HEK293T (cell line): ENCODE measurements around the gene SINHCAF.

Source experiments
- ARNT ChIP-seq: fragments of 450-650 bp; IDR thresholded peaks from 2 replicates; pipeline ENCODE4 v1.6.1; 2017; ENCODE audit warnings: mild to moderate bottlenecking
- BHLHE40 ChIP-seq: fragments of 450-650 bp; IDR thresholded peaks from 2 replicates; pipeline ENCODE4 v1.6.1; 2016; ENCODE audit warnings: mild to moderate bottlenecking, moderate library complexity, borderline replicate concordance
- ELF4 ChIP-seq: fragments of 450-650 bp; IDR thresholded peaks from 2 replicates; pipeline ENCODE4 v1.6.1; 2017; ENCODE audit warnings: antibody characterized with exemption
- FOXA1 ChIP-seq: fragments of 450-650 bp; IDR thresholded peaks from 2 replicates; pipeline ENCODE4 v1.6.1; 2016; ENCODE audit warnings: mild to moderate bottlenecking
- FOXK2 ChIP-seq: fragments of 450-650 bp; IDR thresholded peaks from 2 replicates; pipeline ENCODE4 v1.6.1; 2016; ENCODE audit warnings: mild to moderate bottlenecking
- FOXM1 ChIP-seq: fragments of 450-650 bp; IDR thresholded peaks from 2 replicates; pipeline ENCODE4 v1.6.1; 2017; ENCODE audit warnings: mild to moderate bottlenecking, borderline replicate concordance
- HDGF ChIP-seq: fragments of 450-650 bp; IDR thresholded peaks from 2 replicates; pipeline ENCODE4 v1.6.1; 2017; ENCODE audit warnings: antibody characterized with exemption, borderline replicate concordance
- L3MBTL2 ChIP-seq: fragments of 450-650 bp; conservative IDR thresholded peaks from 2 replicates; pipeline ENCODE4 v1.6.1; 2016; ENCODE audit warnings: mild to moderate bottlenecking
- LEF1 ChIP-seq: fragments of 450-650 bp; IDR thresholded peaks from 2 replicates; pipeline ENCODE4 v1.6.1; 2017; ENCODE audit warnings: mild to moderate bottlenecking, borderline replicate concordance
- NFRKB ChIP-seq: fragments of 450-650 bp; IDR thresholded peaks from 2 replicates; pipeline ENCODE4 v1.6.1; 2016; ENCODE audit warnings: mild to moderate bottlenecking, moderate library complexity
- PKNOX1 ChIP-seq: fragments of 450-650 bp; IDR thresholded peaks from 2 replicates; pipeline ENCODE4 v1.6.1; 2016
- SP1 ChIP-seq: fragments of 450-650 bp; IDR thresholded peaks from 2 replicates; pipeline ENCODE4 v1.6.1; 2017
- SUZ12 ChIP-seq: fragments of 450-650 bp; IDR thresholded peaks from 2 replicates; pipeline ENCODE4 v1.6.1; 2016; ENCODE audit warnings: mild to moderate bottlenecking
- TARDBP ChIP-seq: fragments of 450-650 bp; IDR thresholded peaks from 2 replicates; pipeline ENCODE4 v1.6.1; 2016

GRCh38 chr12:31326736-31327659 lies 1.0 kb upstream of the SINHCAF start:
- TF ChIP-seq SP1, result no peak
- TF ChIP-seq SUZ12, result no peak
- no peak for TF ChIP-seq FOXM1
- TF ChIP-seq LEF1, result no peak
- no peak for TF ChIP-seq FOXA1
- no peak for TF ChIP-seq ARNT
- no peak for TF ChIP-seq ELF4
- no peak for TF ChIP-seq FOXK2
- TF ChIP-seq PKNOX1, result peak; percentile 44
- TF ChIP-seq TARDBP, result no peak
- no peak for TF ChIP-seq HDGF
- no peak for TF ChIP-seq L3MBTL2
- no peak for TF ChIP-seq NFRKB
- no peak for TF ChIP-seq BHLHE40
